NT2/D1 (cell line): ENCODE results near the gene GRID2.

ENCODE experiments used
- SUZ12 ChIP-seq: IDR thresholded peaks from 2 replicates; pipeline ENCODE4 v1.6.1; 2011; ENCODE audit not compliant: insufficient read length, insufficient read depth; ENCODE audit errors: extremely low read depth
- ZNF274 ChIP-seq: IDR thresholded peaks from 2 replicates; pipeline ENCODE4 v1.6.1; 2011; ENCODE audit warnings: mild to moderate bottlenecking, low read depth, low read length

- no peak for TF ChIP-seq SUZ12
- no peak for TF ChIP-seq ZNF274
These were observed 1033.4 kb downstream of the GRID2 start for GRCh38 chr4:93337196-93337595.
